ENCODE measurements around the gene OPN5.
A peak's percentile ranks its signal among the peaks of the same experiment; 100 is the strongest.

Gene OPN5

DNA sequence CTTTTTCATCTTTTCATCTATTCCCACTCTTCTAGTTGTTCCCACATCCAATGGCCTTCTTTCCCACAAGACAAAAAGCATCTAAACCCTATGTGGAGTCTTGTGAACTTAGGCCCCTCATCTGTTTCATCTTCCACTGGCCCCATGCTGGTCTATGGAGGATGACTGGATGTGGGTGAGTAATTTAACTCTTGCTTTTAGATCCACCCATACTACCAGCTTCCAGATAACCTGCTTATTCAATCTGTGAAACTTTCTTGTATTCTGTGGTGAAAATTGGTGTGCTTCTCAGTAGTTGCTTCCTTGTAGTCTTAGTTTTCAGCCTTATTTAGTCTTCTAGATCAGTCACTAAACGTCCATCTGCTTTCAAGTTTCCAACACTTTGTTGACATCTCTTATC is 64.9 kb downstream of the OPN5 start:
- Histone ChIP-seq H3K9me3 (ENCODE audit: severe bottlenecking) (no peaks in the 10 kb centered on the region), H3K36me3 (ENCODE audit: low read depth) (no peaks in the 10 kb centered on the region), H3K4me3 (ENCODE audit: severe bottlenecking) (no peak overlapping the region), H3K4me1 (ENCODE audit: insufficient read depth, poor library complexity, severe bottlenecking) (no peaks in the 10 kb centered on the region), H3K27me3 (ENCODE audit: insufficient read depth, poor library complexity, severe bottlenecking) (no peaks in the 10 kb centered on the region), H3K27ac (ENCODE audit: poor library complexity, severe bottlenecking) (no peak overlapping the region)
- ATAC-seq (ENCODE audit: low read depth) (no peak), DNase-seq (ENCODE audit: low spot score) (no peak)
- TF ChIP-seq, protein P1, sequence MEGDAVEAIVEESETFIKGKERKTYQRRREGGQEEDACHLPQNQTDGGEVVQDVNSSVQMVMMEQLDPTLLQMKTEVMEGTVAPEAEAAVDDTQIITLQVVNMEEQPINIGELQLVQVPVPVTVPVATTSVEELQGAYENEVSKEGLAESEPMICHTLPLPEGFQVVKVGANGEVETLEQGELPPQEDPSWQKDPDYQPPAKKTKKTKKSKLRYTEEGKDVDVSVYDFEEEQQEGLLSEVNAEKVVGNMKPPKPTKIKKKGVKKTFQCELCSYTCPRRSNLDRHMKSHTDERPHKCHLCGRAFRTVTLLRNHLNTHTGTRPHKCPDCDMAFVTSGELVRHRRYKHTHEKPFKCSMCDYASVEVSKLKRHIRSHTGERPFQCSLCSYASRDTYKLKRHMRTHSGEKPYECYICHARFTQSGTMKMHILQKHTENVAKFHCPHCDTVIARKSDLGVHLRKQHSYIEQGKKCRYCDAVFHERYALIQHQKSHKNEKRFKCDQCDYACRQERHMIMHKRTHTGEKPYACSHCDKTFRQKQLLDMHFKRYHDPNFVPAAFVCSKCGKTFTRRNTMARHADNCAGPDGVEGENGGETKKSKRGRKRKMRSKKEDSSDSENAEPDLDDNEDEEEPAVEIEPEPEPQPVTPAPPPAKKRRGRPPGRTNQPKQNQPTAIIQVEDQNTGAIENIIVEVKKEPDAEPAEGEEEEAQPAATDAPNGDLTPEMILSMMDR (IDR thresholded peaks at IDR 0.05; ENCODE audit: poor library complexity, severe bottlenecking) = no peak

- ATAC-seq (ENCODE audit: low read depth) (no peak), DNase-seq (ENCODE audit: low spot score) (no peak)
- H3K4me3 ChIP-seq (ENCODE audit: severe bottlenecking) = no peak overlapping the region
- no peaks in the 10 kb centered on the region for H3K36me3 ChIP-seq (ENCODE audit: low read depth)
- H3K27ac ChIP-seq (ENCODE audit: poor library complexity, severe bottlenecking) = no peak overlapping the region
- TF ChIP-seq, protein P1 (IDR thresholded peaks at IDR 0.05; ENCODE audit: poor library complexity, severe bottlenecking) = no peak
- no peaks in the 10 kb centered on the region for H3K9me3 ChIP-seq (ENCODE audit: severe bottlenecking)
- peaks cover 12% of the 10 kb centered on the region for H3K4me1 ChIP-seq (ENCODE audit: insufficient read depth, poor library complexity, severe bottlenecking)
- no peaks in the 10 kb centered on the region for H3K27me3 ChIP-seq (ENCODE audit: insufficient read depth, poor library complexity, severe bottlenecking)
Measured at GRCh38 chr6:47851091-47851490, 69.3 kb downstream of the OPN5 start.

GRCh38 chr6:47852727-47853126 is 70.9 kb downstream of the OPN5 start:
- ATAC-seq (ENCODE audit: low read depth) (peak; percentile 79), DNase-seq (ENCODE audit: low spot score) (no peak)
- H3K4me3 ChIP-seq (ENCODE audit: severe bottlenecking) = no peak overlapping the region
- TF ChIP-seq, protein P1 (IDR thresholded peaks at IDR 0.05; ENCODE audit: poor library complexity, severe bottlenecking) = no peak
- H3K36me3 ChIP-seq (ENCODE audit: low read depth) = no peaks in the 10 kb centered on the region
- no peaks in the 10 kb centered on the region for H3K27me3 ChIP-seq (ENCODE audit: insufficient read depth, poor library complexity, severe bottlenecking)
- no peaks in the 10 kb centered on the region for H3K9me3 ChIP-seq (ENCODE audit: severe bottlenecking)
- peaks cover 12% of the 10 kb centered on the region for H3K4me1 ChIP-seq (ENCODE audit: insufficient read depth, poor library complexity, severe bottlenecking)
- H3K27ac ChIP-seq (ENCODE audit: poor library complexity, severe bottlenecking) = no peak overlapping the region

GRCh38 chr6:47853766-47854165 is 71.9 kb downstream of the OPN5 start:
- TF ChIP-seq, protein P1 (IDR thresholded peaks at IDR 0.05; ENCODE audit: poor library complexity, severe bottlenecking) = no peak
- Histone ChIP-seq H3K27me3 (ENCODE audit: insufficient read depth, poor library complexity, severe bottlenecking) (no peaks in the 10 kb centered on the region), H3K27ac (ENCODE audit: poor library complexity, severe bottlenecking) (no peak overlapping the region), H3K9me3 (ENCODE audit: severe bottlenecking) (no peaks in the 10 kb centered on the region), H3K4me3 (ENCODE audit: severe bottlenecking) (no peak overlapping the region), H3K4me1 (ENCODE audit: insufficient read depth, poor library complexity, severe bottlenecking) (peaks cover 12% of the 10 kb centered on the region), H3K36me3 (ENCODE audit: low read depth) (no peaks in the 10 kb centered on the region)
- DNase-seq (ENCODE audit: low spot score) = no peak
- no peak for ATAC-seq (ENCODE audit: low read depth)

GRCh38 chr6:47854971-47855370 is 73.1 kb downstream of the OPN5 start:
- DNase-seq (ENCODE audit: low spot score) (no peak), ATAC-seq (ENCODE audit: low read depth) (no peak)
- TF ChIP-seq, protein P1 (IDR thresholded peaks at IDR 0.05; ENCODE audit: poor library complexity, severe bottlenecking) = no peak
- Histone ChIP-seq H3K27me3 (ENCODE audit: insufficient read depth, poor library complexity, severe bottlenecking) (no peaks in the 10 kb centered on the region), H3K36me3 (ENCODE audit: low read depth) (no peaks in the 10 kb centered on the region), H3K4me1 (ENCODE audit: insufficient read depth, poor library complexity, severe bottlenecking) (peaks cover 12% of the 10 kb centered on the region), H3K9me3 (ENCODE audit: severe bottlenecking) (no peaks in the 10 kb centered on the region), H3K27ac (ENCODE audit: poor library complexity, severe bottlenecking) (no peak overlapping the region), H3K4me3 (ENCODE audit: severe bottlenecking) (no peak overlapping the region)
